ENCODE data around the gene GPR78.

DNA sequence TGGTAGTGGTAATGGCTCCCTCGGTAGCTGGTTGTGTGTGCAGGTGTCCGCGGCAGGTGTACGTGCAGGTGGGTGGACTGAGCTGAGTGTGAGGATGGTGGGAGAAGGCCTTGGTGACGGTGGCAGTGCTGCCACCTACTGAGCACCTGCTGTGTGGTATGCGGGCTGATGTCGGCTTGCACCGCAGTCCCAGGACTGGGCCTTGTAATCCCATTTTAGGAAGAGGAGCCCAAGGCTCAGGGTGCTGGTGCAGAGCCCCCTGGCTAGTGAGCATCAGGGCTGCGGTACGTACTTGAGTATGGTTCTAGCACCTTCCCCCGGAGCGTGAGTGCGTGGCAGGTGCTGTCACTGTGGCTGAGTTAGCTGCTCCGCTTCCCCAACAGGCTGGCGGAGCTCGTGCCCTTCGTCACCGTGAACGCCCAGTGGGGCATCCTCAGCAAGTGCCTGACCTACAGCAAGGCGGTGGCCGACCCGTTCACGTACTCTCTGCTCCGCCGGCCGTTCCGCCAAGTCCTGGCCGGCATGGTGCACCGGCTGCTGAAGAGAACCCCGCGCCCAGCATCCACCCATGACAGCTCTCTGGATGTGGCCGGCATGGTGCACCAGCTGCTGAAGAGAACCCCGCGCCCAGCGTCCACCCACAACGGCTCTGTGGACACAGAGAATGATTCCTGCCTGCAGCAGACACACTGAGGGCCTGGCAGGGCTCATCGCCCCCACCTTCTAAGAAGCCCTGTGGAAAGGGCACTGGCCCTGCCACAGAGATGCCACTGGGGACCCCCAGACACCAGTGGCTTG is 6.7 kb downstream of the GPR78 start:
- TF ChIP-seq SP1 (IDR thresholded peaks at IDR 0.05), result no peak
- TF ChIP-seq SUZ12 (IDR thresholded peaks at IDR 0.05), result no peak
- no peak for TF ChIP-seq ZNF384 (IDR thresholded peaks at IDR 0.05)
- TF ChIP-seq CTBP1 (IDR thresholded peaks at IDR 0.05; ENCODE audit: borderline replicate concordance), result no peak
- TF ChIP-seq BHLHE40 (IDR thresholded peaks at IDR 0.05; ENCODE audit: borderline replicate concordance), result no peak
- no peak for TF ChIP-seq ARNT (IDR thresholded peaks at IDR 0.05)
- no peak for TF ChIP-seq FOXA1 (IDR thresholded peaks at IDR 0.05)
- no peak for TF ChIP-seq NFRKB (IDR thresholded peaks at IDR 0.05)
- no peak for TF ChIP-seq FOXK2 (IDR thresholded peaks at IDR 0.05)
- no peak for TF ChIP-seq FOXM1 (IDR thresholded peaks at IDR 0.05; ENCODE audit: borderline replicate concordance)
- no peak for TF ChIP-seq L3MBTL2 (conservative IDR thresholded peaks at IDR 0.05)
- TF ChIP-seq, protein P1, sequence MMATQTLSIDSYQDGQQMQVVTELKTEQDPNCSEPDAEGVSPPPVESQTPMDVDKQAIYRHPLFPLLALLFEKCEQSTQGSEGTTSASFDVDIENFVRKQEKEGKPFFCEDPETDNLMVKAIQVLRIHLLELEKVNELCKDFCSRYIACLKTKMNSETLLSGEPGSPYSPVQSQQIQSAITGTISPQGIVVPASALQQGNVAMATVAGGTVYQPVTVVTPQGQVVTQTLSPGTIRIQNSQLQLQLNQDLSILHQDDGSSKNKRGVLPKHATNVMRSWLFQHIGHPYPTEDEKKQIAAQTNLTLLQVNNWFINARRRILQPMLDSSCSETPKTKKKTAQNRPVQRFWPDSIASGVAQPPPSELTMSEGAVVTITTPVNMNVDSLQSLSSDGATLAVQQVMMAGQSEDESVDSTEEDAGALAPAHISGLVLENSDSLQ (IDR thresholded peaks at IDR 0.05), result no peak
- TF ChIP-seq ELF4 (IDR thresholded peaks at IDR 0.05), result no peak
- no peak for TF ChIP-seq TARDBP (IDR thresholded peaks at IDR 0.05)
